ENCODE measurements around the gene SLC12A3. TPM values are rescaled to one million over a fixed set of nuclear protein-coding genes. Genes with fewer than 3 reads are reported as not detected.

Gene SLC12A3
- total and polyA plus RNA-seq, 12 donors, result 0.03 to 0.06 TPM; not detected in 10

DNA sequence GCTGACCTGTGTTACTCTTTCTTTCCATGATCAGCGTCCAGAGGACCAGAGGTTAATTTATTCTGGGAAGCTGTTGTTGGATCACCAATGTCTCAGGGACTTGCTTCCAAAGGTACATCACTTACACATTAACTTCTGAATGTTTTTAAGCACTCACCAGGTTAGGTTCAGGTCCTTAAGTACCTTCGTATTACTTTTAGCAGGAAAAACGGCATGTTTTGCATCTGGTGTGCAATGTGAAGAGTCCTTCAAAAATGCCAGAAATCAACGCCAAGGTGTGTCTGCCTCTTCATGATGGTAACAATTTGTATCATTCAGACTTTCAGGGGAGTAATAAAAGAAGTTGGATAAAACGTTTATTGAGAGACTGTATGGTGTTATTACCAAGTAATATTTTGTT lies 70.2 kb downstream of the SLC12A3 start:
- H3K36me3 ChIP-seq (replicated peaks in 1 of 2), result peaks cover 0 to 54% of the 10 kb centered on the region in 2 donors
- intact Hi-C loops (cut with DNase I), result loop anchor here in 1 of 2 donors (5.0 kb wide), 1 partner anchor 57 kb away; no protein-coding TSS in a partner anchor
- H3K4me1 ChIP-seq (replicated peaks in 1 of 2), result peaks cover 18 to 51% of the 10 kb centered on the region in 2 donors
- H3K9me3 ChIP-seq (replicated peaks in 1 of 3), result no peaks in the 10 kb centered on the region
- no peaks in the 10 kb centered on the region for H3K27me3 ChIP-seq
- TF ChIP-seq, protein P1, sequence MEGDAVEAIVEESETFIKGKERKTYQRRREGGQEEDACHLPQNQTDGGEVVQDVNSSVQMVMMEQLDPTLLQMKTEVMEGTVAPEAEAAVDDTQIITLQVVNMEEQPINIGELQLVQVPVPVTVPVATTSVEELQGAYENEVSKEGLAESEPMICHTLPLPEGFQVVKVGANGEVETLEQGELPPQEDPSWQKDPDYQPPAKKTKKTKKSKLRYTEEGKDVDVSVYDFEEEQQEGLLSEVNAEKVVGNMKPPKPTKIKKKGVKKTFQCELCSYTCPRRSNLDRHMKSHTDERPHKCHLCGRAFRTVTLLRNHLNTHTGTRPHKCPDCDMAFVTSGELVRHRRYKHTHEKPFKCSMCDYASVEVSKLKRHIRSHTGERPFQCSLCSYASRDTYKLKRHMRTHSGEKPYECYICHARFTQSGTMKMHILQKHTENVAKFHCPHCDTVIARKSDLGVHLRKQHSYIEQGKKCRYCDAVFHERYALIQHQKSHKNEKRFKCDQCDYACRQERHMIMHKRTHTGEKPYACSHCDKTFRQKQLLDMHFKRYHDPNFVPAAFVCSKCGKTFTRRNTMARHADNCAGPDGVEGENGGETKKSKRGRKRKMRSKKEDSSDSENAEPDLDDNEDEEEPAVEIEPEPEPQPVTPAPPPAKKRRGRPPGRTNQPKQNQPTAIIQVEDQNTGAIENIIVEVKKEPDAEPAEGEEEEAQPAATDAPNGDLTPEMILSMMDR (IDR thresholded peaks at IDR 0.05), result no peak
- TF ChIP-seq POLR2A (IDR thresholded peaks at IDR 0.05), result no peak
- 40 to 62% (median 50%) methylated on average over 5 of the region's 5 CpGs for WGBS, 4 donors
- DNase-seq, result no peak
- no peak overlapping the region for H3K27ac ChIP-seq
- H3K4me3 ChIP-seq, result peak overlapping the region in 1 of 4 donors; percentile 74

DNA sequence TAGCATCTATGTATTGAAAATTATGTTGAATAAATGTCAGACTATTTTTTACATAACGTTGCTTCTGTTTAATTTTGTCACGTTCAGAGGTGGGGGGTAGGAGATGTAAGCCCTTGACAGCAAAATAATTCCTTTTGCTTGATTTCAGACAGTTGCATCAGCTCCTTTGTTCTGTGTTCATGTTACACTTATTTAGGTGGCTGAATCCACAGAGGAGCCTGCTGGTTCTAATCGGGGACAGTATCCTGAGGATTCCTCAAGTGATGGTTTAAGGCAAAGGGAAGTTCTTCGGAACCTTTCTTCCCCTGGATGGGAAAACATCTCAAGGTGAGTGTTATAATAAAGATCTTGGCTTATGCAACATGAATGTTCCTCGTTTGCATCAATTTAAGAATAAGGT lies 71.5 kb downstream of the SLC12A3 start:
- TF ChIP-seq, protein P1 (IDR thresholded peaks at IDR 0.05), result no peak
- no peak for TF ChIP-seq POLR2A (IDR thresholded peaks at IDR 0.05)
- Histone ChIP-seq H3K27ac (no peak overlapping the region), H3K4me1 (replicated peaks in 1 of 2) (peaks cover 15 to 46% of the 10 kb centered on the region in 2 donors), H3K4me3 (peak overlapping the region in 1 of 4 donors; percentile 17), H3K27me3 (no peaks in the 10 kb centered on the region), H3K9me3 (replicated peaks in 1 of 3) (no peaks in the 10 kb centered on the region), H3K36me3 (replicated peaks in 1 of 2) (peaks cover 0 to 66% of the 10 kb centered on the region in 2 donors)
- intact Hi-C loops (cut with DNase I), result loop anchor here in 1 of 2 donors (5.0 kb wide), 1 partner anchor 56 kb away; no protein-coding TSS in a partner anchor
- DNase-seq, result no peak
- WGBS, 4 donors, result 59 to 65% (median 63%) methylated on average over 5 of the region's 5 CpGs

DNA sequence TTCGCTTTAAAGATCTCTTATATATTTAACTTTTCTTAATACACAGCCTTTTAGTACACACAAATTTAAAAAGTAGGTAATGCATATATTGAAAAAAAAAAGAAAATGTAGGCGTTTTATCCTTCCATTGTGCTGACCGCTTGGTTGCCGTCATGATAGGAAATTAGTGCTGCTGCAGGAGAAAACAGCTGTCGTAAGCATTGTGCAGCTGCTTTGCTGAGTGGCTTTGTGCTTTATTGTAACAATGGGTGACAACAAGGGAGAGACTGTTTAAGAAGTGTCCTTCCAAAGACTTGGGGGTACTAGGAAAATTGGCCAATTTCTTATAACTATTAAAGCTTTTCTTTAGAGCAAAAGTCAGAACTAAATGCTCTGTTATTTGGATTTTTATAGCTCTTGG lies 71.9 kb downstream of the SLC12A3 start:
- 77 to 81% (median 79%) methylated on average over 5 of the region's 5 CpGs for WGBS, 4 donors
- peaks cover 0 to 71% of the 10 kb centered on the region in 2 donors for H3K36me3 ChIP-seq (replicated peaks in 1 of 2)
- H3K27me3 ChIP-seq, result no peaks in the 10 kb centered on the region
- H3K9me3 ChIP-seq (replicated peaks in 1 of 3), result no peaks in the 10 kb centered on the region
- peaks cover 13 to 44% of the 10 kb centered on the region in 2 donors for H3K4me1 ChIP-seq (replicated peaks in 1 of 2)
- H3K27ac ChIP-seq, result no peak overlapping the region
- H3K4me3 ChIP-seq, result peak overlapping the region in 1 of 4 donors; percentile 17
- DNase-seq, result no peak
- intact Hi-C loops (cut with DNase I), result loop anchor here in 1 of 2 donors (5.0 kb wide), 1 partner anchor 55 kb away; no protein-coding TSS in a partner anchor
- TF ChIP-seq, protein P1 (IDR thresholded peaks at IDR 0.05), result no peak
- no peak for TF ChIP-seq POLR2A (IDR thresholded peaks at IDR 0.05)

GRCh38 chr16:56938664-56939513 lies 73.9 kb downstream of the SLC12A3 start:
- Histone ChIP-seq H3K36me3 (replicated peaks in 1 of 2) (peaks cover 0 to 90% of the 10 kb centered on the region in 2 donors), H3K4me3 (no peak overlapping the region), H3K4me1 (replicated peaks in 1 of 2) (peaks cover 13 to 38% of the 10 kb centered on the region in 2 donors), H3K9me3 (replicated peaks in 1 of 3) (no peaks in the 10 kb centered on the region), H3K27ac (no peak overlapping the region), H3K27me3 (no peaks in the 10 kb centered on the region)
- 79 to 83% (median 81%) methylated on average over 8 of the region's 8 CpGs for WGBS, 4 donors
- intact Hi-C loops (cut with DNase I), result loop anchor here in 1 of 2 donors (5.0 kb wide), 1 partner anchor 53 kb away; no protein-coding TSS in a partner anchor
- TF ChIP-seq, protein P1 (IDR thresholded peaks at IDR 0.05), result no peak
- TF ChIP-seq POLR2A (IDR thresholded peaks at IDR 0.05), result no peak
- no peak for DNase-seq

All from adrenal gland (tissue), 12 donors.